Keratinocyte (primary cell): ENCODE results near the gene CTIF. TPM values are rescaled to one million over a fixed set of nuclear protein-coding genes. Genes with fewer than 3 reads are reported as not detected.

ENCODE experiments used
- DNase-seq: peaks from one replicate; pipeline ENCODE4 v3.0.0-alpha.2; 2011; ENCODE audit warnings: low read depth, missing footprints, low spot score
- FAIRE-seq: peaks from 2 replicates; lab custom pipeline; 2011; peaks lifted over from hg19 to GRCh38; lab: Jason Lieb, UNC
- H2AFZ ChIP-seq: 2 replicates; pipeline ENCODE4 v1.6.0; 2012; ENCODE audit warnings: low read length, control low read depth, inconsistent platforms; ENCODE audit not compliant: control insufficient read depth
- H3K27ac ChIP-seq: 2 replicates; pipeline ENCODE4 v1.5.1; 2011; ENCODE audit warnings: low read length; ENCODE audit not compliant: control insufficient read depth, insufficient read depth
- H3K27me3 ChIP-seq: 3 replicates; pipeline ENCODE4 v1.6.0; 2011; ENCODE audit warnings: low read length; ENCODE audit not compliant: control insufficient read depth, insufficient read depth; ENCODE audit errors: extremely low read depth
- H3K36me3 ChIP-seq, 2 experiments: 2 replicates in 1 of 2; 3 replicates in 1 of 2; pipeline ENCODE4 v1.5.1; 2011; ENCODE audit warnings: low read length in 2 of 2, mild to moderate bottlenecking in 1 of 2; ENCODE audit not compliant: control insufficient read depth in 2 of 2, insufficient read depth in 2 of 2; ENCODE audit errors: extremely low read depth in 1 of 2
- H3K4me1 ChIP-seq: 3 replicates; pipeline ENCODE4 v1.5.1; 2011; ENCODE audit warnings: low read length; ENCODE audit not compliant: control insufficient read depth, insufficient read depth; ENCODE audit errors: extremely low read depth
- H3K4me2 ChIP-seq: 3 replicates; pipeline ENCODE4 v1.6.0; 2011; ENCODE audit warnings: low read depth, low read length; ENCODE audit not compliant: control insufficient read depth, insufficient read depth; ENCODE audit errors: extremely low read depth
- H3K4me3 ChIP-seq, 3 experiments: fragments of 200-600 bp in 1 of 3; sonication (generic) in 1 of 3; 2 replicates in 2 of 3; 3 replicates in 1 of 3; pipeline ENCODE4 v1.5.1; 2011 to 2016; ENCODE audit warnings: low read length in 3 of 3, mild to moderate bottlenecking in 3 of 3, control low read depth in 2 of 3, inconsistent platforms in 1 of 3, low read depth in 1 of 3, mixed read lengths in 1 of 3, mixed run types in 1 of 3, moderate library complexity in 1 of 3; ENCODE audit not compliant: control insufficient read depth in 2 of 3, insufficient read depth in 2 of 3; ENCODE audit errors: extremely low read depth in 1 of 3
- H3K79me2 ChIP-seq: 2 replicates; pipeline ENCODE4 v1.6.0; 2012; ENCODE audit warnings: low read length; ENCODE audit not compliant: control insufficient read depth, insufficient read depth
- H3K9ac ChIP-seq: 3 replicates; pipeline ENCODE4 v1.6.0; 2011; ENCODE audit warnings: low read length; ENCODE audit not compliant: control insufficient read depth, insufficient read depth; ENCODE audit errors: extremely low read depth
- H3K9me1 ChIP-seq: 3 replicates; pipeline ENCODE4 v1.6.0; 2011; ENCODE audit warnings: low read length; ENCODE audit not compliant: control insufficient read depth, insufficient read depth; ENCODE audit errors: extremely low read depth
- H3K9me3 ChIP-seq: 2 replicates; pipeline ENCODE4 v1.5.1; 2012; ENCODE audit warnings: low read depth, low read length; ENCODE audit not compliant: control insufficient read depth
- H4K20me1 ChIP-seq: 3 replicates; pipeline ENCODE4 v1.6.0; 2011; ENCODE audit warnings: low read length; ENCODE audit not compliant: control insufficient read depth, insufficient read depth; ENCODE audit errors: extremely low read depth
- EZH2 ChIP-seq: IDR thresholded peaks from one replicate; pipeline ENCODE4 v1.6.1; 2012; ENCODE audit warnings: inconsistent platforms, mild to moderate bottlenecking, low read length, moderate library complexity
- dilution Hi-C: fragments of 300-500 bp; cut with MboI; formaldehyde crosslinking; loops from one replicate; pipeline ENCODE4 v1.7.0; 2020; ENCODE audit warnings: low sequenced_read_pairs; ENCODE audit not compliant: extremely low pct_ligation_motif_present
- polyA plus RNA-seq, 5 experiments: library from polyadenylated mRNA; depleted of rRNA in 3 of 5; stranded (reverse) in 3 of 5; stranded (forward) in 1 of 5; unstranded in 1 of 5; fragments of >200 nt; gene quantifications; 1 replicate in 1 of 5; 2 replicates in 3 of 5; 3 replicates in 1 of 5; pipeline versions ENCODE4 v1.2.1 to v1.2.3, GENCODE V29; 2011 to 2012; ENCODE audit warnings: missing spikeins in 2 of 5, low read depth in 1 of 5, low replicate concordance in 1 of 5
- TF ChIP-seq, protein P1 (sequence below), 3 experiments: IDR thresholded peaks in 1 of 3; conservative IDR thresholded peaks in 1 of 3; optimal IDR thresholded peaks in 1 of 3; 2 replicates in 2 of 3; 3 replicates in 1 of 3; pipeline versions ENCODE3 to v1.5.1; 2011; ENCODE audit warnings: low read length in 3 of 3, mild to moderate bottlenecking in 3 of 3, moderate library complexity in 2 of 3, control low read depth in 1 of 3, inconsistent platforms in 1 of 3; ENCODE audit not compliant: insufficient read depth in 2 of 3; ENCODE audit errors: extremely low read depth in 1 of 3

CTIF gene
- polyA plus RNA-seq, 1 donor (not counting 4 experiments of a cell fraction or from before 2014, with no cell fraction given): 15.0 TPM

DNA sequence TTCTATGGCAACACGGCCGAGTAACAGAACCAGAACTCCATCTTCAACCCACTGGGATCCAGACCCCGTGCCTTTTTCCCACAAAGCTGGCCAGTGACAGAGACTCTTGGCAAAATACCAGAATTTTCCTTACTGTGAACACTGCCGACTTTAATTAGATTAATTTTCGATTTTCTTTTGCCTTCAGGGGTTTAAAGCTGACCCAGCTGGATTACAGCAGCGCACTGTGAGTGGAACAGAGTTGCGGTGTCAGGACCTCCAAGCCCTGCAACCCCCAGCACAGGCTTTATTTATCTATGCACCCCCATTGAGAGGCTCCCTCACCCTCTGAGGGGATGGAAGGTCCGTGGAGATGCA is 36.4 kb downstream of the CTIF start:
- Histone ChIP-seq H3K36me3 (peaks cover 5 to 10% of the 10 kb centered on the region in 2 experiments), H2AFZ (no peak overlapping the region), H3K9me3 (no peaks in the 10 kb centered on the region), H3K9me1 (peaks cover 4% of the 10 kb centered on the region), H3K79me2 (peaks cover 33% of the 10 kb centered on the region), H3K4me3 (no peak overlapping the region), H3K27me3 (no peaks in the 10 kb centered on the region), H3K27ac (no peak overlapping the region), H4K20me1 (peaks cover 4% of the 10 kb centered on the region), H3K4me1 (peaks cover 4% of the 10 kb centered on the region), H3K9ac (no peak overlapping the region), H3K4me2 (no peak overlapping the region)
- no peak for TF ChIP-seq EZH2
- TF ChIP-seq, protein P1, sequence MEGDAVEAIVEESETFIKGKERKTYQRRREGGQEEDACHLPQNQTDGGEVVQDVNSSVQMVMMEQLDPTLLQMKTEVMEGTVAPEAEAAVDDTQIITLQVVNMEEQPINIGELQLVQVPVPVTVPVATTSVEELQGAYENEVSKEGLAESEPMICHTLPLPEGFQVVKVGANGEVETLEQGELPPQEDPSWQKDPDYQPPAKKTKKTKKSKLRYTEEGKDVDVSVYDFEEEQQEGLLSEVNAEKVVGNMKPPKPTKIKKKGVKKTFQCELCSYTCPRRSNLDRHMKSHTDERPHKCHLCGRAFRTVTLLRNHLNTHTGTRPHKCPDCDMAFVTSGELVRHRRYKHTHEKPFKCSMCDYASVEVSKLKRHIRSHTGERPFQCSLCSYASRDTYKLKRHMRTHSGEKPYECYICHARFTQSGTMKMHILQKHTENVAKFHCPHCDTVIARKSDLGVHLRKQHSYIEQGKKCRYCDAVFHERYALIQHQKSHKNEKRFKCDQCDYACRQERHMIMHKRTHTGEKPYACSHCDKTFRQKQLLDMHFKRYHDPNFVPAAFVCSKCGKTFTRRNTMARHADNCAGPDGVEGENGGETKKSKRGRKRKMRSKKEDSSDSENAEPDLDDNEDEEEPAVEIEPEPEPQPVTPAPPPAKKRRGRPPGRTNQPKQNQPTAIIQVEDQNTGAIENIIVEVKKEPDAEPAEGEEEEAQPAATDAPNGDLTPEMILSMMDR (optimal IDR thresholded peaks at IDR 0.05 in 1 of 3, IDR thresholded peaks at IDR 0.05 in 1 of 3, conservative IDR thresholded peaks at IDR 0.05 in 1 of 3; ENCODE audit: extremely low read depth in 1 of 3, insufficient read depth in 2 of 3, low read length in 3 of 3): no peak
- no peak for DNase-seq
- dilution Hi-C loops: no loop called here
- FAIRE-seq: no peak

DNA sequence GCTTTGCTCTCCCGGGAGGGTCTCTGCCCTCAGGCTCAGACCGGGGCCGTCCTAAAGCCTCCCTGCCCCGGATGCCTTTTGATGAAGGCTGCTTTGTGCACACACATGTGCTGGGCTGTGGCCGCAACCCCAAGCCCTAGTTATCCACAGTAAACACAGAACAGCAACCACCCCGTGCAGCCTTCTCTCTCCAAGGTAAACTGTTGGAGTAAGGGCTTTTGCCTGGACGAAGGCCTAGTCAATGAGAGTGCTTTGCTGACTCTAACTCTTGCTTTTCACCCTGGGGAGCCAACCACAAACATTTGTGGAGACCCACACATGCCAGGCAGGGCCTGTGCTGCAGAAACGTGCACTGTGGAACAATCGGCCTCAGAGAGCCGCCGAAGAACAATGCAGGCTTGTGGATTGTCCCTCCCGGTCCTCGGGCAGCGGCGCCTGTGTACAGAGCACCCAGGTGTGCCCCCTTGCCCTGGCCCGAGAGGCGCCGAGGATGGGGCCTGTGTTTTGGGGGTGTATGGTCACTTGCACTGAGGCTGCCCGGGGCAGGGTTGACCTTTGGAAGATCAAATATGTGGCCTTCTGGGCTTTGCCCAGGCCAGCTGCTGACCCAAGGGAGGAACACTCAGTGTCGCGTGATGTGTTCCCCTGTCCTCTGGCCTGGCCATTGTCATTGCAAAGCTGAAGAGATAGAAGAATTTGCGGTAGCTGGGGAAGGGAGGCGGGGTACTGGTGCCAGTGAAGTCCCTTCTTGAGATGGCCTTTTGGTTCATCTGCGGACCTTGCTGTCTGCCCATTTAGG is 37.0 kb downstream of the CTIF start:
- no peaks in the 10 kb centered on the region for H3K27me3 ChIP-seq
- H3K79me2 ChIP-seq: peaks cover 32% of the 10 kb centered on the region
- TF ChIP-seq, protein P1 (optimal IDR thresholded peaks at IDR 0.05 in 1 of 3, IDR thresholded peaks at IDR 0.05 in 1 of 3, conservative IDR thresholded peaks at IDR 0.05 in 1 of 3; ENCODE audit: extremely low read depth in 1 of 3, insufficient read depth in 2 of 3, low read length in 3 of 3): no peak
- TF ChIP-seq EZH2: no peak
- H2AFZ ChIP-seq: no peak overlapping the region
- H3K9ac ChIP-seq: no peak overlapping the region
- peaks cover 10% of the 10 kb centered on the region for H3K4me1 ChIP-seq
- H3K9me3 ChIP-seq: no peaks in the 10 kb centered on the region
- H3K4me3 ChIP-seq: no peak overlapping the region
- DNase-seq (no peak), FAIRE-seq (no peak)
- H3K36me3 ChIP-seq: peaks cover 5 to 10% of the 10 kb centered on the region in 2 experiments
- H3K27ac ChIP-seq: no peak overlapping the region
- peaks cover 4% of the 10 kb centered on the region for H4K20me1 ChIP-seq
- peaks cover 8% of the 10 kb centered on the region for H3K9me1 ChIP-seq
- H3K4me2 ChIP-seq: no peak overlapping the region
- dilution Hi-C loops: no loop called here
